PC-3 (cell line): ENCODE measurements around the gene AKAP7.

ENCODE experiments used
- EZH2 ChIP-seq: fragments of 300-600 bp; sonication (generic); IDR thresholded peaks from one replicate; pipeline ENCODE4 v1.6.1; 2017; ENCODE audit warnings: antibody characterized with exemption, mild to moderate bottlenecking, low read length; ENCODE audit not compliant: unreplicated experiment
- EZH2phosphoT487 ChIP-seq: fragments of 300-600 bp; sonication (generic); IDR thresholded peaks from 2 replicates; pipeline ENCODE4 v1.6.1; 2018; ENCODE audit warnings: mild to moderate bottlenecking, antibody characterized with exemption, low read length, borderline replicate concordance
- TF ChIP-seq, protein P1 (sequence below): fragments of 300-600 bp; sonication (generic); conservative IDR thresholded peaks from 2 replicates; pipeline ENCODE4 v1.5.1; 2017; ENCODE audit warnings: antibody characterized with exemption, low read depth, mild to moderate bottlenecking, low read length

DNA sequence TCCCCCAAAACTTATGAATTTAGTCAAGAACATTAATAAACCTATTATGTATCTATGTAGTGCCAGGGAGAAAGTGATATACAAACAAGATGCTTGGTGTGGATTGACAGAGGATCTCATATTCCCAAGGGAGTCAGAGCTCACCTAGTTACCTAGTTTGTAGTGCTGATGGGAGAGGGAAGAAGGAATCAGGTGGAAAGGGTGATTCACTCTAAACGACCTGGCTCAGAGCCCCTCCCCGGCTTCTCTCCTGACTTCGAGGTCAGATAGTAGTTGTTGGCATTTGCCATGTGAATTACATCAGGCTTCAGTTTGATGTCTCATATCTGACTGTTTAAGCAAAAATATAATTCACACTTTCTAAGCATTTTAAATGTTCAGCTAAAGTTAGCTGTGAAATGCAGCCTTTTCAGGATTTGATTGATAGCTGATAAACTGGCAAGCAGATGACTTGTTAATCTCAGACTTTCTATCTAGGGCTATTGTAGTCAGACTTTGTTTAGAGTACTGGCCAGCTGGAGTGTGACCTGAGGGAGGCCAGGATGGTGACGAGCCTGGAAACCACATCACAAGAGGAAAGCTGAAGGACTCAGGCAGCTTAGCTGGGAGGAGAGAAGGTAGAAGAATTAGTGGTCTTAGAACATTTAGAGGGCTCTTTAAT, 123.7 kb downstream of the AKAP7 start:
- TF ChIP-seq, protein P1, sequence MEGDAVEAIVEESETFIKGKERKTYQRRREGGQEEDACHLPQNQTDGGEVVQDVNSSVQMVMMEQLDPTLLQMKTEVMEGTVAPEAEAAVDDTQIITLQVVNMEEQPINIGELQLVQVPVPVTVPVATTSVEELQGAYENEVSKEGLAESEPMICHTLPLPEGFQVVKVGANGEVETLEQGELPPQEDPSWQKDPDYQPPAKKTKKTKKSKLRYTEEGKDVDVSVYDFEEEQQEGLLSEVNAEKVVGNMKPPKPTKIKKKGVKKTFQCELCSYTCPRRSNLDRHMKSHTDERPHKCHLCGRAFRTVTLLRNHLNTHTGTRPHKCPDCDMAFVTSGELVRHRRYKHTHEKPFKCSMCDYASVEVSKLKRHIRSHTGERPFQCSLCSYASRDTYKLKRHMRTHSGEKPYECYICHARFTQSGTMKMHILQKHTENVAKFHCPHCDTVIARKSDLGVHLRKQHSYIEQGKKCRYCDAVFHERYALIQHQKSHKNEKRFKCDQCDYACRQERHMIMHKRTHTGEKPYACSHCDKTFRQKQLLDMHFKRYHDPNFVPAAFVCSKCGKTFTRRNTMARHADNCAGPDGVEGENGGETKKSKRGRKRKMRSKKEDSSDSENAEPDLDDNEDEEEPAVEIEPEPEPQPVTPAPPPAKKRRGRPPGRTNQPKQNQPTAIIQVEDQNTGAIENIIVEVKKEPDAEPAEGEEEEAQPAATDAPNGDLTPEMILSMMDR = no peak
- no peak for TF ChIP-seq EZH2
- TF ChIP-seq EZH2phosphoT487 = no peak
